ENCODE results near the gene SELPLG.
"Not testable (repeated sequence)": the region's sequence is repeated elsewhere in the genome, so short reads cannot be mapped to it uniquely, and the experiment has no call there.

- TF ChIP-seq CTCF (IDR thresholded peaks at IDR 0.05); POLR2A (IDR thresholded peaks at IDR 0.05; ENCODE audit: low read depth); EP300 (IDR thresholded peaks at IDR 0.05): not testable (repeated sequence)
Measured at GRCh38 chr12:108654622-108655021, 20.9 kb upstream of the SELPLG start.
